ENCODE results near the gene VRTN. TPM values are rescaled to one million over a fixed set of nuclear protein-coding genes. Genes with fewer than 3 reads are reported as not detected.

VRTN gene
- total and polyA plus RNA-seq, 2 of the 8 experiments (the other 6 are each of a cell fraction or from before 2014, with no cell fraction given) = 133 to 148 TPM

- TF ChIP-seq RNF2 (IDR thresholded peaks at IDR 0.05; ENCODE audit: borderline replicate concordance, low read depth, low read length, missing control alignments, poor library complexity, severe bottlenecking) = no peak
- no peak for TF ChIP-seq POLR2AphosphoS5 (IDR thresholded peaks at IDR 0.05; ENCODE audit: low read depth, low read length)
- TF ChIP-seq TBP (IDR thresholded peaks at IDR 0.05; ENCODE audit: low read depth, low read length) = no peak
These were observed 49.2 kb upstream of the VRTN start (continued) for GRCh38 chr14:74299061-74299545.
